ENCODE measurements around the gene ANTXR1. TPM values are rescaled to one million over a fixed set of nuclear protein-coding genes. Genes with fewer than 3 reads are reported as not detected.

ANTXR1 gene
- total and polyA plus RNA-seq, 2 of the 8 experiments (the other 6 are each of a cell fraction or from before 2014, with no cell fraction given): 15.8 to 44.3 TPM

DNA sequence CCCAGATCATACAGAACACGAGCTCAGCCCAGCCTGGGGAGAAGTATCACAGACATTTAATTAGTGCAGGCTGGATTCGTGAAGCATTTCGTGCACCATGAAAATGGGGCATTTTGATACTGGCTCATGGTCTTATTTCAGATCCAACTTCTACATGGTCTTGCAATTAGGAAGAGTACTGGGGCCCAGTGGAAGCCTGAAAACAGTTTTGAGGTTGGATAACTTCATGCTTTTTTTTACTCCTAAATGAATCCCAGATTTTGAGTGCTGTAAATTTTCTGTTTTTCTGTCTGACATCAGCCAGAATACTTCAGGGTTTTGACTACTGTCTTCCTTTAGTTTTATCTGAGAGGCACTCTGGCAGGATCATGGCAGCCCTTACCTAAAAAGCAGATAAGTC, 213.9 kb downstream of the ANTXR1 start:
- H3K23ac ChIP-seq (ENCODE audit: insufficient read length): no peak overlapping the region
- H4K91ac ChIP-seq (replicated peaks; ENCODE audit: insufficient read length, low read length): no peak overlapping the region
- no peak overlapping the region for H3K27ac ChIP-seq (ENCODE audit: low read depth, low read length)
- FAIRE-seq: no peak
- H4K8ac ChIP-seq (ENCODE audit: extremely low read depth, insufficient read depth, low read length): no peak overlapping the region
- no peak overlapping the region for H3K4me3 ChIP-seq (ENCODE audit: extremely low read depth in 1 of 4, insufficient read depth in 2 of 4, low read depth in 3 of 4, low read length in 4 of 4)
- H2BK15ac ChIP-seq (ENCODE audit: low read length): no peak overlapping the region
- no peak overlapping the region for H3K4me2 ChIP-seq (ENCODE audit: insufficient read depth in 1 of 2, low read depth in 2 of 2, low read length in 2 of 2)
- ChIA-PET CTCF (ENCODE audit: partially characterized antibody) (interaction anchor here (0.9 to 1.6 kb wide), 4 partner anchors 13 to 66 kb away, joined by 3 to 4 read pairs (median 3); no protein-coding TSS in a partner anchor), POLR2A (ENCODE audit: partially characterized antibody) (no interaction called here)
- no peaks in the 10 kb centered on the region for H4K20me1 ChIP-seq (replicated peaks in 1 of 2; ENCODE audit: control insufficient read depth in 1 of 2, insufficient read depth in 2 of 2, low read length in 2 of 2)
- no peak for DNase-seq (ENCODE audit: low read depth in 1 of 2, low spot score in 2 of 2)
- no peak overlapping the region for H3K56ac ChIP-seq (replicated peaks; ENCODE audit: insufficient read length, low read depth, low read length)
- no peak overlapping the region for H2AFZ ChIP-seq (ENCODE audit: low read length)
- no peaks in the 10 kb centered on the region for H3K79me1 ChIP-seq (ENCODE audit: low read depth, low read length)
- no peak overlapping the region for H3K14ac ChIP-seq (ENCODE audit: insufficient read length)
- no peaks in the 10 kb centered on the region; a peak in 1 of 7 replicates for H3K4me1 ChIP-seq (replicated peaks in 1 of 4; ENCODE audit: control insufficient read depth in 3 of 4, insufficient read depth in 4 of 4, low read length in 3 of 4)
- no peak overlapping the region for H3K9ac ChIP-seq (replicated peaks in 1 of 4; ENCODE audit: extremely low read depth in 1 of 4, low read depth in 3 of 4, low read length in 3 of 4)
- no peak overlapping the region for H2AK5ac ChIP-seq (ENCODE audit: low read depth, low read length)
- H3K27me3 ChIP-seq (replicated peaks in 1 of 4; ENCODE audit: control insufficient read depth in 3 of 4, extremely low read depth in 1 of 4, insufficient read depth in 3 of 4, low read length in 3 of 4): no peaks in the 10 kb centered on the region
- no peak overlapping the region for H2BK12ac ChIP-seq (ENCODE audit: low read depth, low read length)
- H3K9me3 ChIP-seq (ENCODE audit: insufficient read depth in 2 of 2, low read depth in 1 of 2, low read length in 1 of 2): no peaks in the 10 kb centered on the region
- H3K79me2 ChIP-seq (ENCODE audit: control insufficient read depth in 1 of 2, insufficient read depth in 2 of 2, low read length in 2 of 2): no peaks in the 10 kb centered on the region
- no peak overlapping the region for H4K5ac ChIP-seq (ENCODE audit: insufficient read length, low read depth, low read length)
- no peak overlapping the region for H3K18ac ChIP-seq (ENCODE audit: extremely low read depth, low read length)
- no peak overlapping the region for H2BK120ac ChIP-seq (replicated peaks; ENCODE audit: low read depth, low read length)
- H3K23me2 ChIP-seq (ENCODE audit: low read depth, low read length): no peaks in the 10 kb centered on the region
- no peak overlapping the region for H2BK5ac ChIP-seq (ENCODE audit: low read depth, low read length)
- no peak overlapping the region for H2BK20ac ChIP-seq (ENCODE audit: low read length)
- WGBS, 2 experiments (ENCODE audit: extremely low coverage in 1 of 2, insufficient coverage in 1 of 2, insufficient read length in 1 of 2, insufficient replicate concordance in 2 of 2, low coverage in 1 of 2, low lambda C conversion rate in 2 of 2, missing lambda C conversion rate in 1 of 2): 89% methylated on average over 3 of the region's 3 CpGs; no CpG with 5 or more reads in 1 of the 2 experiments
- H3K4ac ChIP-seq (replicated peaks; ENCODE audit: insufficient read length, low read depth, low read length): no peak overlapping the region
- H3K36me3 ChIP-seq (ENCODE audit: control insufficient read depth in 2 of 4, insufficient read depth in 4 of 4, low read length in 3 of 4): no peaks in the 10 kb centered on the region
- TF ChIP-seq SIX5 (IDR thresholded peaks at IDR 0.05; ENCODE audit: low read depth, low read length) (no peak), EP300 (IDR thresholded peaks at IDR 0.05; ENCODE audit: borderline replicate concordance in 1 of 2, low read depth in 2 of 2, low read length in 2 of 2) (no peak), SRF (IDR thresholded peaks at IDR 0.05; ENCODE audit: low read depth, low read length) (no peak), POU5F1 (IDR thresholded peaks at IDR 0.05; ENCODE audit: low read depth, low read length) (no peak), E2F6 (IDR thresholded peaks at IDR 0.05) (no peak), CBX8 (IDR thresholded peaks at IDR 0.05; ENCODE audit: borderline replicate concordance, low read depth, low read length) (no peak), TCF12 (IDR thresholded peaks at IDR 0.05; ENCODE audit: low read depth, low read length) (no peak), SUZ12 (IDR thresholded peaks at IDR 0.05; ENCODE audit: low read length) (no peak), FOSL1 (IDR thresholded peaks at IDR 0.05; ENCODE audit: insufficient read depth, low read depth, low read length) (no peak), TBP (IDR thresholded peaks at IDR 0.05; ENCODE audit: low read depth, low read length) (no peak)
- TF ChIP-seq, protein P1, sequence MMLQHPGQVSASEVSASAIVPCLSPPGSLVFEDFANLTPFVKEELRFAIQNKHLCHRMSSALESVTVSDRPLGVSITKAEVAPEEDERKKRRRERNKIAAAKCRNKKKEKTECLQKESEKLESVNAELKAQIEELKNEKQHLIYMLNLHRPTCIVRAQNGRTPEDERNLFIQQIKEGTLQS (IDR thresholded peaks at IDR 0.05; ENCODE audit: insufficient read depth, low read depth, low read length): no peak
- TF ChIP-seq, protein P2, sequence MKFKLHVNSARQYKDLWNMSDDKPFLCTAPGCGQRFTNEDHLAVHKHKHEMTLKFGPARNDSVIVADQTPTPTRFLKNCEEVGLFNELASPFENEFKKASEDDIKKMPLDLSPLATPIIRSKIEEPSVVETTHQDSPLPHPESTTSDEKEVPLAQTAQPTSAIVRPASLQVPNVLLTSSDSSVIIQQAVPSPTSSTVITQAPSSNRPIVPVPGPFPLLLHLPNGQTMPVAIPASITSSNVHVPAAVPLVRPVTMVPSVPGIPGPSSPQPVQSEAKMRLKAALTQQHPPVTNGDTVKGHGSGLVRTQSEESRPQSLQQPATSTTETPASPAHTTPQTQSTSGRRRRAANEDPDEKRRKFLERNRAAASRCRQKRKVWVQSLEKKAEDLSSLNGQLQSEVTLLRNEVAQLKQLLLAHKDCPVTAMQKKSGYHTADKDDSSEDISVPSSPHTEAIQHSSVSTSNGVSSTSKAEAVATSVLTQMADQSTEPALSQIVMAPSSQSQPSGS (IDR thresholded peaks at IDR 0.05; ENCODE audit: low read length): no peak

All from H1 (cell line).